Body of pancreas (tissue), 4 donors: Measurements from ENCODE around the gene MED13L. TPM values are rescaled to one million over a fixed set of nuclear protein-coding genes. Genes with fewer than 3 reads are reported as not detected.

Experiments used
- ATAC-seq: fragments of 150-250 bp; one replicate; pipeline ENCODE4 v1.9.1; 2016
- DNase-seq, 4 donors: peaks; one replicate each; pipeline ENCODE4 v3.0.0-alpha.2; 2019
- H3K27ac ChIP-seq, 4 donors: fragments of 200-600 bp; sonication (generic); 1 replicate in 3 of 4; 2 replicates in 1 of 4; pipeline versions ENCODE4 v1.5.1 to v1.6.1; 2016 to 2019; ENCODE audit warnings: mild to moderate bottlenecking in 1 of 4, mixed read lengths in 1 of 4, moderate library complexity in 1 of 4
- H3K27me3 ChIP-seq, 2 donors: fragments of 200-600 bp; sonication (generic); one replicate each; pipeline ENCODE4 v1.6.0; 2016; ENCODE audit warnings: mild to moderate bottlenecking in 1 of 2
- H3K36me3 ChIP-seq, 2 donors: fragments of 200-600 bp; sonication (generic); replicated peaks in 1 of 2; 2 replicates each; pipeline ENCODE4 v1.5.1; 2016; ENCODE audit warnings: low read depth in 2 of 2; ENCODE audit not compliant: insufficient read depth in 1 of 2
- H3K4me1 ChIP-seq: fragments of 200-600 bp; sonication (generic); one replicate; pipeline ENCODE4 v1.6.0; 2016
- H3K4me3 ChIP-seq, 2 donors: fragments of 200-600 bp; sonication (generic); 1 replicate in 1 of 2; 2 replicates in 1 of 2; pipeline ENCODE4 v1.5.1; 2016 to 2019
- H3K9me3 ChIP-seq, 3 donors: fragments of 200-600 bp; sonication (generic); 1 replicate in 2 of 3; 2 replicates in 1 of 3; pipeline ENCODE4 v1.5.1; 2016
- POLR2A ChIP-seq, 3 donors: fragments of 450-650 bp; IDR thresholded peaks; one replicate each; pipeline ENCODE4 v1.6.1; 2016; ENCODE audit warnings: antibody characterized with exemption in 3 of 3, mild to moderate bottlenecking in 2 of 3
- WGBS, 2 donors: methylation state at CpG; one replicate each; pipeline ENCODE4 v1.1.5; 2017; 5-methylcytosine and 5-hydroxymethylcytosine counted together
- intact Hi-C: fragments of 100-400 bp; cut with DNase I; formaldehyde crosslinking; loops from one replicate; pipeline ENCODE4 v1.15.1; 2023
- total RNA-seq, 2 donors: library from RNA; depleted of rRNA; stranded (reverse); fragments of >200 nt; gene quantifications; one replicate each; pipeline ENCODE4 v1.1.0, GENCODE V29; 2016
- TF ChIP-seq, protein P1 (sequence below), 7 experiments: fragments of 450-650 bp in 4 of 7; fragments of 200-600 bp in 3 of 7; sonication (generic) in 3 of 7; IDR thresholded peaks; one replicate each; pipeline ENCODE4 v1.5.1; 2016 to 2019; ENCODE audit warnings: antibody characterized with exemption in 7 of 7

The MED13L gene
- total RNA-seq, 2 donors from 2014 or later = 65.9 to 72.6 TPM

DNA sequence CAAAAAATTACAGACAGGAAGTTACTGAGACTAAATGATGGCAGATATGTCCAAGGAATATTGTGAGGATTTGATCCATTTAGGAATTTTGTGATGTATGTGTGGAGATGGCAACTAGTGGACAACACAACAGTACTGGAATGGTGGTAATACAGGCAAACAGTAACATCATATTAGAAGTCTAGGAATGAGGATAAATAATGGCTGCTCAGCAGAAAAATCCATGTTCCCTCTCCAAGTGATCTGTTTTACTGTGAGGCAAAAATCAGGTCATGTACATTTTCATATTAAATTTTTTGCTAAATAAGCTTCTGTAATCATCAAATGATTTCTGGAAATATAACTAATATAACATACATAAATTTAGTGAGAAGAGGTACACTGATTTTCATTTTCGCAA, 108.4 kb downstream of the MED13L start:
- peaks cover 36% of the 10 kb centered on the region for H3K4me1 ChIP-seq
- intact Hi-C loops = no loop called here
- DNase-seq = no peak
- 97 to 98% methylated on average over 1 of the region's 1 CpG for WGBS, 2 donors
- no peak for ATAC-seq
- H3K27me3 ChIP-seq = no peaks in the 10 kb centered on the region
- no peak overlapping the region for H3K27ac ChIP-seq
- H3K4me3 ChIP-seq = no peak overlapping the region
- H3K9me3 ChIP-seq = no peaks in the 10 kb centered on the region
- no peaks in the 10 kb centered on the region for H3K36me3 ChIP-seq
- TF ChIP-seq POLR2A (IDR thresholded peaks at IDR 0.05) = no peak
- TF ChIP-seq, protein P1, sequence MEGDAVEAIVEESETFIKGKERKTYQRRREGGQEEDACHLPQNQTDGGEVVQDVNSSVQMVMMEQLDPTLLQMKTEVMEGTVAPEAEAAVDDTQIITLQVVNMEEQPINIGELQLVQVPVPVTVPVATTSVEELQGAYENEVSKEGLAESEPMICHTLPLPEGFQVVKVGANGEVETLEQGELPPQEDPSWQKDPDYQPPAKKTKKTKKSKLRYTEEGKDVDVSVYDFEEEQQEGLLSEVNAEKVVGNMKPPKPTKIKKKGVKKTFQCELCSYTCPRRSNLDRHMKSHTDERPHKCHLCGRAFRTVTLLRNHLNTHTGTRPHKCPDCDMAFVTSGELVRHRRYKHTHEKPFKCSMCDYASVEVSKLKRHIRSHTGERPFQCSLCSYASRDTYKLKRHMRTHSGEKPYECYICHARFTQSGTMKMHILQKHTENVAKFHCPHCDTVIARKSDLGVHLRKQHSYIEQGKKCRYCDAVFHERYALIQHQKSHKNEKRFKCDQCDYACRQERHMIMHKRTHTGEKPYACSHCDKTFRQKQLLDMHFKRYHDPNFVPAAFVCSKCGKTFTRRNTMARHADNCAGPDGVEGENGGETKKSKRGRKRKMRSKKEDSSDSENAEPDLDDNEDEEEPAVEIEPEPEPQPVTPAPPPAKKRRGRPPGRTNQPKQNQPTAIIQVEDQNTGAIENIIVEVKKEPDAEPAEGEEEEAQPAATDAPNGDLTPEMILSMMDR (IDR thresholded peaks at IDR 0.05) = no peak

GRCh38 chr12:116166306-116166705, 111.2 kb downstream of the MED13L start:
- peaks cover 35% of the 10 kb centered on the region for H3K4me1 ChIP-seq
- 88 to 91% methylated on average over 5 of the region's 5 CpGs for WGBS, 2 donors
- no peaks in the 10 kb centered on the region for H3K36me3 ChIP-seq
- no peak overlapping the region for H3K4me3 ChIP-seq
- intact Hi-C loops = no loop called here
- TF ChIP-seq, protein P1 (IDR thresholded peaks at IDR 0.05) = no peak
- TF ChIP-seq POLR2A (IDR thresholded peaks at IDR 0.05) = no peak
- no peak for ATAC-seq
- H3K27me3 ChIP-seq = no peaks in the 10 kb centered on the region
- no peak for DNase-seq
- no peak overlapping the region for H3K27ac ChIP-seq
- H3K9me3 ChIP-seq = no peaks in the 10 kb centered on the region

GRCh38 chr12:116165036-116165425, 112.5 kb downstream of the MED13L start:
- Histone ChIP-seq H3K36me3 (no peaks in the 10 kb centered on the region), H3K9me3 (no peaks in the 10 kb centered on the region), H3K27me3 (no peaks in the 10 kb centered on the region), H3K4me1 (peaks cover 42% of the 10 kb centered on the region), H3K27ac (peak overlapping the region in 1 of 4 donors; percentile 4), H3K4me3 (no peak overlapping the region)
- ATAC-seq (no peak), DNase-seq (no peak)
- no peak for TF ChIP-seq POLR2A (IDR thresholded peaks at IDR 0.05)
- TF ChIP-seq, protein P1 (IDR thresholded peaks at IDR 0.05) = no peak
- WGBS, 2 donors = 66 to 67% methylated on average over 4 of the region's 4 CpGs
- intact Hi-C loops = no loop called here

DNA sequence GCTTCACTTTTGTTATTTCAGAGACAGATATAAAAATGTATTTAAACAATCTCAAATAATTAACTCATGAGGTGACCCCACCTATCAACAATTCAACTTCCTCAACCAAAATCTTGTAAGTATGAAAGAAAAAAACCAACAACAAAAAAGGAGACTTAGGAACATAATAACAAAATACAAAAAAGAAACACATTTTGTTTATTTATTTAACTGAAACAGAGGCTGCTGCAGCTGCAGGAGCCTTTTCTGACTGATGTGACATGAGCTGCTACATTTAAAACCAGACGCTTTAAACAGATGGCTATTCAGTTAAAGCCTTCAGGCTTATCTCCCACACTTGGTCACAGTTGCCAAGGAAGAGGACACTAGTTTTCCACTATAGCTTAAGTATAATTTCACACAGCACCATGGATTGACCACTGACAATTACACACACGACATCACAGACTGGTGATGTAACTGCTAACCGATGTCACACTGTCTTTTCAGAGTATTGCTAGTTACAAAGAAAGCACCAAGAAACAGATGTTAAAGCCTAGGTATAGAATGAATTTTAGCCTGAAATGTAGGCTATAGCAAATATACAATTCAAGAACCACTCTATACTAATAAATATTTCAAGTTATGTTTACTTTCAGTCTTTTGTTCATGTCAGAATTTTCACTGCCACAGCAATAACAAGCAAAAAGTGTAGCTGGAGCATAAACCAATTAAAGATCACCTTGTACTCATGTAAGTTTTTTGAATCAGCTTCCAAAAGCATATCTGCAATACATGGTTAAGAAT, 113.0 kb downstream of the MED13L start:
- 19 to 33% methylated on average over 3 of the region's 3 CpGs for WGBS, 2 donors
- peaks cover 47% of the 10 kb centered on the region for H3K4me1 ChIP-seq
- H3K4me3 ChIP-seq = no peak overlapping the region
- ATAC-seq (no peak), DNase-seq (no peak)
- H3K36me3 ChIP-seq = no peaks in the 10 kb centered on the region
- TF ChIP-seq, protein P1 (IDR thresholded peaks at IDR 0.05) = no peak
- TF ChIP-seq POLR2A (IDR thresholded peaks at IDR 0.05) = no peak
- H3K27ac ChIP-seq = peak overlapping the region in 2 of 4 donors; percentile 0 to 4
- no peaks in the 10 kb centered on the region for H3K9me3 ChIP-seq
- no peaks in the 10 kb centered on the region for H3K27me3 ChIP-seq
- intact Hi-C loops = no loop called here

DNA sequence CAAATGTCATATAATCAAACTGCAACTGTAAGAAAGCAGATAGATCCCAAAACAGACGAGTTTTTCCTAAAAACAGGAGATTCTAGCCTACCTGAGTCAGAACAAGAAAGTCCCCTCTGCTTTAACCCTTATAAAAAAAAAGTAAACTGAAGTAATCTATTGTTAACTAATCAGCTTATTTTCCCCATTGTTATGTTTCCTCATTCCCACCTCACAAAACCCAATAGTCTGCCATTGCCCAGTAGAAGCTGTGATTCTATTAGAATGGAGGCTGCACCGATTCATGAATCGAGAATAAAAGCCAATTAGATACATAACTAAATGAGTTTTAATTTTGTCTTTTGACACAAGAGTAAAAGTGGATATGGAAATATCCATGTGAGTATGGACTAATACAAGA, 115.4 kb downstream of the MED13L start:
- ATAC-seq (no peak), DNase-seq (no peak)
- WGBS, 2 donors = 73 to 75% methylated on average over 3 of the region's 3 CpGs
- Histone ChIP-seq H3K4me1 (peaks cover 56% of the 10 kb centered on the region), H3K9me3 (no peaks in the 10 kb centered on the region), H3K27ac (peak overlapping the region in 2 of 4 donors; percentile 7 to 46), H3K27me3 (no peaks in the 10 kb centered on the region), H3K4me3 (no peak overlapping the region), H3K36me3 (no peaks in the 10 kb centered on the region)
- intact Hi-C loops = no loop called here
- no peak for TF ChIP-seq POLR2A (IDR thresholded peaks at IDR 0.05)
- TF ChIP-seq, protein P1 (IDR thresholded peaks at IDR 0.05) = no peak
